Memory B cell (primary cell): ENCODE data around the gene ADAT1.
A peak's percentile ranks its signal among the peaks of the same experiment; 100 is the strongest.

Source experiments
- ATAC-seq: fragments of 150-1000 bp; cut with Tn5 transposase; 2 replicates; pipeline ENCODE4 v1.10.0; 2021; ENCODE audit warnings: low read depth, mild to moderate bottlenecking, moderate library complexity
- DNase-seq, 2 donors: peaks; one replicate each; pipeline ENCODE4 v3.0.0; 2022; ENCODE audit warnings: low spot score in 2 of 2
- H3K27ac Mint-ChIP-seq: one replicate; pipeline ENCODE4 v1.8.0; 2022; ENCODE audit warnings: mild to moderate bottlenecking, moderate library complexity, mixed read lengths
- H3K27me3 Mint-ChIP-seq: one replicate; pipeline ENCODE4 v1.8.0; 2022; ENCODE audit warnings: mixed read lengths
- H3K36me3 Mint-ChIP-seq: one replicate; pipeline ENCODE4 v1.8.0; 2022; ENCODE audit warnings: mild to moderate bottlenecking, mixed read lengths
- H3K4me1 Mint-ChIP-seq: one replicate; pipeline ENCODE4 v1.8.0; 2022; ENCODE audit warnings: mixed read lengths
- H3K4me3 Mint-ChIP-seq: one replicate; pipeline ENCODE4 v1.8.0; 2022; ENCODE audit warnings: mild to moderate bottlenecking, moderate library complexity, mixed read lengths
- H3K9me3 Mint-ChIP-seq: one replicate; pipeline ENCODE4 v1.8.0; 2022; ENCODE audit warnings: mixed read lengths

Gene ADAT1

GRCh38 chr16:75622761-75623605 is at the start of gene ADAT1:
Gene ADAT1 (minus strand): TSS chr16:75623281. CDS start chr16:75620799, 2,482 bp downstream.
- Mint-ChIP-seq H3K4me3 (peak within 1 kb of the TSS; percentile 98), H3K9me3 (no peaks in the 10 kb centered on the region), H3K27ac (peak within 1 kb of the TSS; percentile 96), H3K36me3 (peaks cover 25% of the 10 kb centered on the region), H3K27me3 (no peaks in the 10 kb centered on the region), H3K4me1 (peaks cover 13% of the 10 kb centered on the region)
- ATAC-seq (peak; percentile 95), DNase-seq (peak; percentile 92 to 93)

GRCh38 chr16:75667503-75667902 is 44.4 kb upstream of the ADAT1 start:
- H3K27me3 Mint-ChIP-seq = no peaks in the 10 kb centered on the region
- H3K4me1 Mint-ChIP-seq = no peaks in the 10 kb centered on the region
- DNase-seq = no peak
- no peak overlapping the region for H3K27ac Mint-ChIP-seq
- no peaks in the 10 kb centered on the region for H3K9me3 Mint-ChIP-seq
- H3K4me3 Mint-ChIP-seq = no peak overlapping the region
- peaks cover 2% of the 10 kb centered on the region for H3K36me3 Mint-ChIP-seq
- no peak for ATAC-seq

- DNase-seq (no peak), ATAC-seq (no peak)
- H3K36me3 Mint-ChIP-seq = peaks cover 25% of the 10 kb centered on the region
- no peaks in the 10 kb centered on the region for H3K27me3 Mint-ChIP-seq
- H3K27ac Mint-ChIP-seq = no peak overlapping the region
- H3K4me1 Mint-ChIP-seq = peaks cover 14% of the 10 kb centered on the region
- no peaks in the 10 kb centered on the region for H3K9me3 Mint-ChIP-seq
- H3K4me3 Mint-ChIP-seq = no peak overlapping the region
Observed at GRCh38 chr16:75660726-75661302, 37.7 kb upstream of the ADAT1 start.

GRCh38 chr16:75660321-75660720 is 37.2 kb upstream of the ADAT1 start:
- H3K27ac Mint-ChIP-seq = no peak overlapping the region
- no peak overlapping the region for H3K4me3 Mint-ChIP-seq

GRCh38 chr16:75658175-75658574 is 35.1 kb upstream of the ADAT1 start:
- H3K27me3 Mint-ChIP-seq = no peaks in the 10 kb centered on the region
- H3K27ac Mint-ChIP-seq = peak overlapping the region; percentile 28
- no peak overlapping the region for H3K4me3 Mint-ChIP-seq
- ATAC-seq (no peak), DNase-seq (no peak)
- no peaks in the 10 kb centered on the region for H3K9me3 Mint-ChIP-seq
- H3K4me1 Mint-ChIP-seq = peaks cover 26% of the 10 kb centered on the region
- peaks cover 35% of the 10 kb centered on the region for H3K36me3 Mint-ChIP-seq

More at GRCh38 chr16:75660321-75660720, 37.2 kb upstream of the ADAT1 start:
- peaks cover 29% of the 10 kb centered on the region for H3K36me3 Mint-ChIP-seq
- DNase-seq (no peak), ATAC-seq (no peak)
- no peaks in the 10 kb centered on the region for H3K9me3 Mint-ChIP-seq
- H3K4me1 Mint-ChIP-seq = peaks cover 15% of the 10 kb centered on the region
- H3K27me3 Mint-ChIP-seq = no peaks in the 10 kb centered on the region

- ATAC-seq (no peak), DNase-seq (no peak)
- Mint-ChIP-seq H3K27me3 (no peaks in the 10 kb centered on the region), H3K27ac (peak overlapping the region; percentile 96), H3K4me3 (peak overlapping the region; percentile 27), H3K4me1 (peaks cover 53% of the 10 kb centered on the region), H3K9me3 (no peaks in the 10 kb centered on the region), H3K36me3 (peaks cover 38% of the 10 kb centered on the region)
Observed at GRCh38 chr16:75653922-75654321, 30.8 kb upstream of the ADAT1 start.

GRCh38 chr16:75648265-75649076 is 25.4 kb upstream of the ADAT1 start:
- H3K9me3 Mint-ChIP-seq = no peaks in the 10 kb centered on the region
- peaks cover 17% of the 10 kb centered on the region for H3K36me3 Mint-ChIP-seq
- ATAC-seq (peak; percentile 41), DNase-seq (peak; percentile 75 to 86)
- peak overlapping the region; percentile 95 for H3K4me3 Mint-ChIP-seq
- no peaks in the 10 kb centered on the region for H3K27me3 Mint-ChIP-seq
- H3K27ac Mint-ChIP-seq = peak overlapping the region; percentile 96
- H3K4me1 Mint-ChIP-seq = peaks cover 38% of the 10 kb centered on the region

GRCh38 chr16:75647492-75648264 is 24.6 kb upstream of the ADAT1 start, which contains the start of the genes KARS1 and TERF2IP:
Gene KARS1 (minus strand): TSS chr16:75647665. CDS start chr16:75647639, 26 bp downstream.
Gene TERF2IP (plus strand): TSS chr16:75647773. CDS start chr16:75647883, 110 bp downstream.
- DNase-seq (peak; percentile 88 to 94), ATAC-seq (peak; percentile 84)
- Mint-ChIP-seq H3K36me3 (peaks cover 15% of the 10 kb centered on the region), H3K9me3 (no peaks in the 10 kb centered on the region), H3K27me3 (no peaks in the 10 kb centered on the region), H3K4me3 (peak within 1 kb of the TSS; percentile 95), H3K27ac (peak within 1 kb of the TSS; percentile 96), H3K4me1 (peaks cover 33% of the 10 kb centered on the region)

- peak overlapping the region; percentile 96 for H3K27ac Mint-ChIP-seq
- no peaks in the 10 kb centered on the region for H3K27me3 Mint-ChIP-seq
- DNase-seq (no peak), ATAC-seq (peak; percentile 8)
- peaks cover 30% of the 10 kb centered on the region for H3K4me1 Mint-ChIP-seq
- H3K4me3 Mint-ChIP-seq = peak overlapping the region; percentile 95
- peaks cover 15% of the 10 kb centered on the region for H3K36me3 Mint-ChIP-seq
- no peaks in the 10 kb centered on the region for H3K9me3 Mint-ChIP-seq
Observed at GRCh38 chr16:75647112-75647491, 24.0 kb upstream of the ADAT1 start.

GRCh38 chr16:75644240-75645012 is 21.3 kb upstream of the ADAT1 start:
- peaks cover 21% of the 10 kb centered on the region for H3K36me3 Mint-ChIP-seq
- H3K4me3 Mint-ChIP-seq = peak overlapping the region; percentile 48
- H3K27me3 Mint-ChIP-seq = no peaks in the 10 kb centered on the region
- H3K27ac Mint-ChIP-seq = peak overlapping the region; percentile 24
- no peak for DNase-seq
- H3K9me3 Mint-ChIP-seq = no peaks in the 10 kb centered on the region
- ATAC-seq = no peak
- peaks cover 12% of the 10 kb centered on the region for H3K4me1 Mint-ChIP-seq

GRCh38 chr16:75640598-75640997 is 17.5 kb upstream of the ADAT1 start:
- no peak for ATAC-seq
- DNase-seq = no peak
- Mint-ChIP-seq H3K36me3 (peaks cover 38% of the 10 kb centered on the region), H3K4me1 (peaks cover 14% of the 10 kb centered on the region), H3K27me3 (no peaks in the 10 kb centered on the region), H3K9me3 (no peaks in the 10 kb centered on the region), H3K27ac (no peak overlapping the region), H3K4me3 (no peak overlapping the region)

- Mint-ChIP-seq H3K9me3 (no peaks in the 10 kb centered on the region), H3K4me1 (peaks cover 2% of the 10 kb centered on the region), H3K27ac (no peak overlapping the region), H3K36me3 (peaks cover 38% of the 10 kb centered on the region), H3K4me3 (no peak overlapping the region), H3K27me3 (no peaks in the 10 kb centered on the region)
- ATAC-seq (no peak), DNase-seq (no peak)
Observed at GRCh38 chr16:75635036-75635435, 12.0 kb upstream of the ADAT1 start.

GRCh38 chr16:75632857-75633256 is 9.8 kb upstream of the ADAT1 start:
- Mint-ChIP-seq H3K27me3 (no peaks in the 10 kb centered on the region), H3K4me1 (peaks cover 2% of the 10 kb centered on the region), H3K4me3 (no peak overlapping the region), H3K27ac (no peak overlapping the region), H3K9me3 (no peaks in the 10 kb centered on the region), H3K36me3 (peaks cover 45% of the 10 kb centered on the region)
- DNase-seq (no peak), ATAC-seq (no peak)
